Skin epidermis (tissue), 12 donors: ENCODE data around the gene MBTPS1.

Source experiments
- H3K27ac ChIP-seq, 21 experiments: fragments of 200-600 bp; sonication (generic) in 11 of 21; one replicate each; pipeline ENCODE4 v1.5.0; 2020; ENCODE audit warnings: mild to moderate bottlenecking in 3 of 21, inconsistent platforms in 2 of 21, moderate library complexity in 2 of 21
- H3K4me3 ChIP-seq, 7 experiments: fragments of 200-600 bp; sonication (generic) in 2 of 7; one replicate each; pipeline ENCODE4 v1.5.0; 2020; ENCODE audit warnings: inconsistent platforms in 2 of 7, mild to moderate bottlenecking in 2 of 7, moderate library complexity in 1 of 7

Gene MBTPS1

DNA sequence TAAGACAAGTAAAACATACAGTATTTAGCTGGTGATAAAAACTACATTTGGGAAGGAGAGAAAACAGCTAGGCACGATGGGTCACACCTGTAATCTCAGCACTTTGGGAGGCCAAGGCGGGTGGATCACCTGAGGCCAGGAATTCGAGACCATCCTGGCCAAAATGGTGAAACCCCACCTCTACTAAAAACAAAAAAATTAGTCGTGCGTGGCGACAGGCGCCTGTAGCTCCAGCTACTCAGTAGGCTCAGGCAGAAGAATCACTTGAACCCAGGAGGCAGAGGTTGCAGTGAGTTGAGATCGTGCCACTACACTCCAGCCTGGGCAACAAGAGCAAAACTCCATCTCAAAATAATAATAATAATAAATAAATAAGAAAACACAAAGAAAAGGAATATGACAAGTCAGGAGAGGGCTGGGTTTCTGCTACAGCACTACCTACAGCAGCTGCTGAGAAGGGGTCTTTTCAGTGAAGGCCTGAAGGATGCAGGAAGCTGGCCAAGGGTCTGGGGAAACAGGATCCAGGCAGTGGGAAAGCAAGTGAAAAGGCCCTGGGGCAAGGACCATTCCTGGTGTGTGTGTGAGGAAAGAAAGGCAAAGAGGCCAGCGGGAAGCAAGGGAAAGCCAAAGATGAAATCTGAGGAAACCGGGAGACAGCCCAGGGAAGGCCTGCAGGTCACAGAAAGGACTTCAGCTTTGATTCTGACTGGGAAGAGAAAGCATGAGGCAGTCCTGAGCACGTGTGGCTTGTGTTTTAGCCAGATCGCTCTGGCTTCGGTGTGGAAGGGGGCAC, 10.6 kb downstream of the MBTPS1 start:
- no peak overlapping the region for H3K4me3 ChIP-seq
- H3K27ac ChIP-seq = no peak overlapping the region

- H3K27ac ChIP-seq = no peak overlapping the region
- no peak overlapping the region for H3K4me3 ChIP-seq
These were observed 11.4 kb downstream of the MBTPS1 start for GRCh38 chr16:84105301-84105815.

DNA sequence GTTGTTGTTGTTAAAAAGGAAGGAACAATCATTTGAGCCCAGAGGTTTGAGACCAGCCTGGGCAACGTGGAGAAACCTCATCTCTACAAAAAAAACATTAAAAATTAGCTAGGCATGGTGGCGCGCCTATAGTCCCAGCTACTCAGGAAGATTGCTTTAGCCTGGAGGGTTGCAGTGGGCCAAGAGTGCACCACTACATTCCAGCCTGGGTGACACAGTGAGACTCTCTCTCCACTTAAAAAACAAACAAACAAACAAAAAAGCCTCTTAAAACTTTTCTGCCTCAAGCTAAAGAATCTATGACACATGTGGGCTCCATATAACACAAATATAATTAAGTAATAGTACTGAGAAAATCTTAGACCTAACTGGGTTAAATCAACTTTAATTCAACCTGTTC, 12.5 kb downstream of the MBTPS1 start:
- peak overlapping the region in 4 of 21 experiments; percentile 8 to 54 (median 34) for H3K27ac ChIP-seq
- H3K4me3 ChIP-seq = no peak overlapping the region

DNA sequence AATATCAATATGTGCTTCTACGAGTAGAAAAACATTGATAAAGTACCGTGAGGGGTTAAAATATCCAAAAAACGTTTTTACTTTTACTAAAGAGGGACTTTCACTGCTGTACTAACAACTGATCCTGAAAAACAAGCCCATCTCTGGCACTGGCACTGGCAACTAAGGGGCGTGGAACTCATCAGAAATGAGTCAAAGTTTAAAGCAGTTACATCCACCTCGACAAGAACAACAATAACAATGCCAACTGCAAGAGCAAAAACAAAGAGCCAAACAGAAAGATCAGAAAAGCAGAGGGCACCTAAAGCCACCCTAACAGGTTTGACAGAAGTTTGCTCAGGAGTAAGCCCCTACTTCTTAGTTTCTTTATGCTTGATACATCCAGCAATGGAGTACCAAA, 13.1 kb downstream of the MBTPS1 start:
- no peak overlapping the region for H3K4me3 ChIP-seq
- H3K27ac ChIP-seq = peak overlapping the region in 4 of 21 experiments; percentile 22 to 56 (median 50)

GRCh38 chr16:84098939-84099338, 17.8 kb downstream of the MBTPS1 start:
- Histone ChIP-seq H3K4me3 (no peak overlapping the region), H3K27ac (peak overlapping the region in 1 of 21 experiments; percentile 17)

DNA sequence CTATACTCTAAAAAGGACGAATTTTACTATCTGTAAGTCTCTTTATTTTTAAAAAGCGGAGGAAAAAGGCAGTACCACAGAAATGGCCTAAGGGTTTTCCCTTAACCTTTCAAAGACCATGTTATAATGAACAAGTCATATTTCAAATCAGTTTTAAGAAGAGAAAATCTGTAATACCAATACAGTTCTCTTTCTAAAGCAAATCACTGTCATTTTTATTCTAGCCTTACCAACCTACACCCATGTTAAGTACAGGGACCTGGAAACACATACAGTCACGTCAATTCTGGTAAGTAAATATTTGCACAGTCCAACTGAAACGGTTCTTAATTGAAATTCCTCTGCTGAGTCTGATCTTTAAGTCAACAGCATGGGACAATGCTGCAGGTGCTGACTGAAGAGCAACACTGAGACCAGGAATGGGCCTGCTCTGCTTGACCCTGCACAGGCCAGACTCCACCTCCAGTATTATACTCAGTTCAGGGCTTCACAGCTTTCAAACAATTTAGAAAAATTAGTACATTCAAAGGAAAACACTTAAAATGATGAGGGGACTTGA, 20.2 kb downstream of the MBTPS1 start:
- no peak overlapping the region for H3K27ac ChIP-seq
- H3K4me3 ChIP-seq = no peak overlapping the region

DNA sequence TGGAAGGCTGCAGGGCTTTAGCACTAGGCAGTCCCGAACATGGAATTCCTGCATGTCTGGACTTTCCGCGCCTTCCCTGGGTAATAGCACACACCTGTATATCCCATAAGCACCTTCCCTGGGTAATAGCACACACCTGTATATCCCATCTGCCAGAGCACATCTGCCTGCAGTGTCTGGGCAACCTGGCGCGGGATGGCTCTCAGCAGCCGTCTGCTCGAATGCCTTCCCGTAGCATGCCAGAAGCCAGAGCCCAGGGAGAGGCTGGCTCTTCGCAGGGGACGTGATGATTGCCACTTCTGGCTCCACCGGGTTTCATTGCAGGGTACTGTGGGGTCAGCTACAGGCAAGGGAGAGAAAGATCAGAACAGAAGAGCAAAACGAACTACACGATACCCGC, 21.3 kb downstream of the MBTPS1 start:
- Histone ChIP-seq H3K4me3 (no peak overlapping the region), H3K27ac (no peak overlapping the region)

- no peak overlapping the region for H3K27ac ChIP-seq
- H3K4me3 ChIP-seq = no peak overlapping the region
These were observed 22.9 kb downstream of the MBTPS1 start for GRCh38 chr16:84093879-84094270.

DNA sequence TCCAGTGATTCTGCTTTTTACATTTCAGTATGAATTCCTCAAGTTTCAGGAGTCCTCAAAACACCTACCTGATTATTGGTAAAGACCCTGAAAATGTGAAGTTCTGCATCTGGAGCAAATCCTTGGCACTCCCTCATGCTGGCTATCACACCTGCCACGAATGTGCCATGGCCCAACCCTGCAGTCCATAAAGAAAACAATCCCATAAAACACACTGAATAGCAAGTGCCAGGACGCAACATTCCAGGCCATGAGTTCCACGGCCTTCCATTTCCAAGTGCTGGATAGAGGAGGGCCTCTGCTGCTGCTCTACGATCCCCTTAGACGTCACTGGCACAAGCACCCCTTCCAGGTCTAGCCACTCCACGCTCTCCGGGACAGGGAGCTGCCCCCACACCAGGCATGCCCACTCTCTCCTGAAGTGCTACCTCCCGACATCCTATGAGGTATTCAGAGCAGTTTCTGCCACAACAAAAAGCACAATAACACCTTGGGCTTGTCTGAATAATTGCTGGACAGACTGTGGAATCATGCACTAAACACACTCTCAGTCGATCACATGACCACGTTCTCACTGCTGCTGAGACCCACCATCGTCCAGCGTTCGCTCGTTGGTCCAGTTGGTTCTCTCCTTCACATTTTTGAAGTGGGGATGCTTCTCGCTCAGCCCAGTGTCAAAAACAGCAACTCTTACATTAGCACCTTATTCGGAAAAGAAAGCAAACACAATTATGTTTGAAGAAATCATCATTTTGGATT, 23.4 kb downstream of the MBTPS1 start:
- Histone ChIP-seq H3K27ac (no peak overlapping the region), H3K4me3 (no peak overlapping the region)

DNA sequence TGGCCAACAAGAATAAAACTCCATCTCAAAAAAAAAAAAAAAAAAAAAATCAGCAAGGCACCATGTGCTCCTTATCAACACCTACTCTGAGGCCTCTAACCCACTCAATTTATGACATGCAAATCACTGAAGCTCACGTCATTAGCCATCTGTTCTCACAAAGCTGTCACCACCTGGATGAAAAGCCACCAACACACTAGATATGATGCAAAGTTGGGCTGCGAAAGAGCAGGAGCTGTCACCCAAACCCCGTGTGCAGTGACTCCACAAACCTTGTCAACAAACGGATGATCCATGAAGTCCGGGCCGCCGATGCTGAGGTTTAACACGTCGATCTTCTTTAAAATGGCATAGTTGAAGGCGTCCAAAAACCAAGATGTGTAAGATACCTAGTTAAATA, 25.3 kb downstream of the MBTPS1 start:
- H3K27ac ChIP-seq = no peak overlapping the region

GRCh38 chr16:84090211-84090610, 26.5 kb downstream of the MBTPS1 start:
- Histone ChIP-seq H3K4me3 (no peak overlapping the region), H3K27ac (no peak overlapping the region)

More for the DNA sequence above, 25.3 kb downstream of the MBTPS1 start:
- no peak overlapping the region for H3K4me3 ChIP-seq

DNA sequence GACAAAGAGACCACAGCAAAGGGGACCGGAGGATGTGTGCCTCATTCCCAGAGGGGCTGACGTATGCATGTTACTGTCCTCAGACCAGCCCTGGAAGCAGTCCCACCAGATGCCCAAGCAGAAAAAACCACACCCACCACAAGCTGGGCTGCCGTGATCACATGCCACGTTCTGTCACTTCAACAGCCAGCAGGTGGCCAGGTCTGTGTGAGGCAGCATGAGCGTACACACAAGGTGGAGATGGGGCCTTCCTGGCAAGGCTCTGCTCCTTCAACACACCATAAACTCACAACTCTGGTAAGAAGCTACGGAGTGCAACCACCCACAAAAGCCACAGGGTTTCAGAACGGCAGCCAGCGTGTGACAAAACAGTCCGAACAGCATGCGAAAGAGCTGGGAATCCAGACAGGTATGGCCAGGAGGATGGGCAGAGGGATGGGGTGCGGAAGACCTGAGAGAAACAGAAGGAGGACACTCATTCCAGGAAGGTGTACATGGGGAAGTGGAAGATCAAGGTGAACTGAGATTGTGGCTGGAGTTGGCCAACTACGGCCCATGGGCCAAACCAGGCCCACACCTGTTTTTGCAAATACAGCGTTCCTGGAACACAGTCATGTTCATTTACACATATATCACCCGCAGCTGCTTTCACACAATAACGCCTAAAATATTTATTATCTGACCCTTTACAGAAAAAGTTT, 27.9 kb downstream of the MBTPS1 start:
- Histone ChIP-seq H3K4me3 (no peak overlapping the region), H3K27ac (no peak overlapping the region)

DNA sequence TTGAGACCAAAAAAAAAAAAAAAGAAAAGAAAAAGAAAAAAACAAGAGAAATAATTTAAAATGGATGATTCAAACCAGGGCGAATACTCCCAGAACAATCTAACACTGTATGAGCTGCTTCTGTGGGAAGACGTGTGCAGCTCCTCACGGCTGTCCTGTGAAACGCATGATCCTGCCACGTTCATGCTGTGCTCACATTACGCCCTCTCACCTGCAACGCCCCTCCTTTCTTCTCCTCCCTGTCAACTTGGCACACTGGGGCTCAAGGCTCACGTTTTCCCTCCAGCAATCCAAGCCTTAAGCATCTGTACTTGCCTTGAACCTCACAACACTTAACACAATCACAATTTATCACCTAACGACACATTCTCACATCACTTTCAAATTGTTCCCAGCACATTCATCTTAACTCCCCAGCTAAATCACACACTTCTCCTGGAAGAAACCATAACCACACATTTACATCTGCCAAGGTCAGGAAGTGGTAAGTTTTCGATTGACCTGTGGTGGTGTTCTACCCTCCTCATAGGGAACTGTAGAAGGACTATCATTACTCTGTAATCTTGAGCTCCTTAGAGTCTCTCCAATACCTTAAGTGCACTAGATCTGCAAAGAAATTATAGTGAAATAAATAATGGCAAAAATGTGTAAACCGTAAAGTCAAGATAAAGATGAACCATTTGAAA, 29.1 kb downstream of the MBTPS1 start:
- no peak overlapping the region for H3K4me3 ChIP-seq
- H3K27ac ChIP-seq = no peak overlapping the region

DNA sequence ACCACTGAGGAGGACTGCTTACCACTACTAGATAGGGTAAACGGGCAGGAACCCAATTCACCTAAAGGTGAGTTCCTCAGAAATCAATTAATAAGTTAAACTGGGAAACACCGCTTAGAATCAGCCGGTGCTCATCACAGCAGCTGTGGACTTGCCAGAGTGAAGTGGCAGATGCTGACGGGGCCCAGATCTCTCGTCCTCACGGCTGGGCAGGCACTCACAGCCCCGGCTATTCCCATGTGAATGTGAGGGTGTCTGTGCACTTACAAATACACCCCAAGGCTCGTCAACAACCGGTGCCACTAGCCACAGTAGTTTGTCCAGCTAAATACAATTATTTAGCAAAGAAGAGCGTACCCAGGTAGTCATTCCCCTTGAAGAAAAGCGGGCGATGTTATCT, 29.7 kb downstream of the MBTPS1 start:
- H3K4me3 ChIP-seq = no peak overlapping the region
- no peak overlapping the region for H3K27ac ChIP-seq

- Histone ChIP-seq H3K4me3 (no peak overlapping the region), H3K27ac (no peak overlapping the region)
These were observed 30.4 kb downstream of the MBTPS1 start for GRCh38 chr16:84086341-84086740.

GRCh38 chr16:84085773-84086172, 31.0 kb downstream of the MBTPS1 start:
- Histone ChIP-seq H3K27ac (no peak overlapping the region), H3K4me3 (no peak overlapping the region)

DNA sequence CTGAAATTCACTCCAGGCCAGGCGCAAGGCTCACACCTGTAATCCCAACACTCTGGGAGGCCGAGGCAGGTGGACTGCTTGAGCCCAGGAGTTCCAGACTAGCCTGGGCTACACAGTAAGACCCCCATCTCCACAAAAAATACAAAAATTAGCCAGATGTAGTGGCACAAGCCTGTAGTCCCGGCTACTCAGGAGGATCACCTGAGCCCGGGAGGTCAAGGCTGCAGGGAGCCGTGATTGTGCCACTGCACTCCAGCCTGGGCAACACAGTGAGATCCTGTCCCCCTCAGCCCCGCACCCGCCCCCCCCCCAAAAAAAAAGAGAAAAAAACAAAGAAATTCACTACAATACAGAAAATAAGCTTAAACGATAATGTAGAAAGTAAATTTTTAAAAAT, 31.5 kb downstream of the MBTPS1 start:
- H3K4me3 ChIP-seq = no peak overlapping the region
- no peak overlapping the region for H3K27ac ChIP-seq

DNA sequence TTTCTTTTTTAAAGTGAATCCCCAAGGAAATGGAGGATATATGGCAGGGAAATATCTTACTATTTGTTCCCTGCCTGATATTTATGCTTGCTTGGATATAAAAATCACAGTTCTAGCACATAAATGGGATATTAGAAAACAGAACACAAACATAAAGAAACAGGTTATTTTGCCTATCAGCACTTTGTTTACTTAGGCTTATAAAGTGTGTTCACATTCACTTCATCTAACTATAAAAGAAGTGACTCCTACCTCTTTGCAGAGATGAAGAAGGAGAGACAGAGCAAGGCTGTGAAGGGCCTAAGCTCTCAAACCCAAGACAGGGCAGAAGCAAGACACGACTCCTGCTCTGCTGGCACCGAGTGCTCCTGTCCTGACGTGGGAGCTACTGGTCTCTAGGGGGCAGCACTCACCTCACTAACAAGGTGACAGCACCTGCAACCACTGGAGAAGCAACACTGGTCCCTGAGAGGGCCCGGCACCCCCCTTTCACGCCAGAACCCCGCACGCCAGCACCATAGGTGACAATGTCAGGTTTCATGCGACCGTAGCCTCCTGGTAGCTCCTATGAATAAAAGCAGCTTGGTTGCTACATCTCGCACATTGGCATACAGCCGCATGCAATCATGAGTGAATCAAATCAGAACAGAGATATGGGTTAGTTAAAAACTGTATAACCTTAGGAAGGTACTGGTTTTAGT, 32.0 kb downstream of the MBTPS1 start:
- Histone ChIP-seq H3K27ac (no peak overlapping the region), H3K4me3 (no peak overlapping the region)
